HEK293 (cell line): ENCODE measurements around the gene CAMK2B.

Experiments
- GLI4 ChIP-seq: fragments of 450-650 bp; formaldehyde crosslinking; IDR thresholded peaks from 2 replicates; pipeline ENCODE4 v1.5.1; 2016; ENCODE audit warnings: missing biosample characterization, missing genetic modification characterization
- TRIM28 ChIP-seq: IDR thresholded peaks from 2 replicates; pipeline ENCODE4 v1.6.1; 2011; ENCODE audit warnings: low read length, control low read depth, borderline replicate concordance
- ZNF133 ChIP-seq: fragments of 450-650 bp; formaldehyde crosslinking; IDR thresholded peaks from 2 replicates; pipeline ENCODE4 v1.5.1; 2016; ENCODE audit warnings: missing biosample characterization, missing genetic modification characterization
- ZNF221 ChIP-seq: fragments of 450-650 bp; formaldehyde crosslinking; IDR thresholded peaks from 2 replicates; pipeline ENCODE4 v1.5.1; 2017; ENCODE audit warnings: missing biosample characterization, missing genetic modification characterization, borderline replicate concordance
- ZNF416 ChIP-seq: fragments of 450-650 bp; formaldehyde crosslinking; IDR thresholded peaks from 2 replicates; pipeline ENCODE4 v1.5.1; 2016; ENCODE audit warnings: missing biosample characterization, missing genetic modification characterization
- ZNF423 ChIP-seq: fragments of 450-650 bp; formaldehyde crosslinking; IDR thresholded peaks from 2 replicates; pipeline ENCODE4 v1.5.1; 2016; ENCODE audit warnings: missing biosample characterization, missing genetic modification characterization
- ZNF48 ChIP-seq: fragments of 450-650 bp; formaldehyde crosslinking; IDR thresholded peaks from 2 replicates; pipeline ENCODE4 v1.5.1; 2016; ENCODE audit warnings: missing biosample characterization, missing genetic modification characterization
- ZNF621 ChIP-seq: fragments of 450-650 bp; formaldehyde crosslinking; IDR thresholded peaks from 2 replicates; pipeline ENCODE4 v1.5.1; 2017; ENCODE audit warnings: missing biosample characterization, missing genetic modification characterization
- TF ChIP-seq, protein P1 (sequence below): fragments of 450-650 bp; formaldehyde crosslinking; IDR thresholded peaks from 2 replicates; pipeline ENCODE4 v1.5.1; 2016; ENCODE audit warnings: missing biosample characterization, missing genetic modification characterization, borderline replicate concordance
- TF ChIP-seq, protein P2 (sequence below): fragments of 450-650 bp; formaldehyde crosslinking; IDR thresholded peaks from 2 replicates; pipeline ENCODE4 v1.5.1; 2016; ENCODE audit warnings: missing biosample characterization, missing genetic modification characterization
- TF ChIP-seq, protein P3 (sequence below): fragments of 450-650 bp; formaldehyde crosslinking; IDR thresholded peaks from 2 replicates; pipeline ENCODE4 v1.5.1; 2016; ENCODE audit warnings: missing biosample characterization, missing genetic modification characterization

DNA sequence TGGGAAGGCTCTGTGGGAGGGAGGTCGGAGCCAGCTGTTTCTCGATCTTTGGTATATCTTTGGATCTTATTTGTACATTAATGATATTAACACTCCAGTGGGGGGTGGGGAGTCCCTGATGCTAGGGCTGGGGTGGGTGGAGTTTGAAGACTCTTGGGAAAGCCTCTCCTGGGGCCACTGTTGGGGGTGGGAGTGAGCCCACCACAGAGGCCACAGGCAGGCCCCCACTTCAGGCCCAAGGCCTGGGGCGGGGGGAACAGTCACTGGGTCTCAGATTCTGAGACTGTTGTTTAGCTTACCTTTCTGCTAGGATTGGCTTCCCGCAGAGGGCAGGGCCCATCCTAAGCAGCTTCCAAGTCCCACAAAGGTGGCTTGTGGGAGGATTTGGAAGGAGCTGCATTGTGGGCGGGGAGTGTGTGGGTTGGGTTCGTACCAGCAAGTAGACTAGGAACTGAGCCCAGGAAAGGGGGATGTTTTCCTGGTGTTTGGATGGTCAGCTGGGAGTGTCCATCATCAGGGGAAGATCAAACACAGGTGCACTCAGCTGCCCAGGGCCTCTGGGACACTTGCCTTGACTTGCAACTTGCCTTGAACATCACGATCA, 112.7 kb downstream of the CAMK2B start:
- no peak for TF ChIP-seq ZNF621 (tag by site-specific recombination)
- no peak for TF ChIP-seq ZNF423 (tag by site-specific recombination)
- TF ChIP-seq, protein P1, sequence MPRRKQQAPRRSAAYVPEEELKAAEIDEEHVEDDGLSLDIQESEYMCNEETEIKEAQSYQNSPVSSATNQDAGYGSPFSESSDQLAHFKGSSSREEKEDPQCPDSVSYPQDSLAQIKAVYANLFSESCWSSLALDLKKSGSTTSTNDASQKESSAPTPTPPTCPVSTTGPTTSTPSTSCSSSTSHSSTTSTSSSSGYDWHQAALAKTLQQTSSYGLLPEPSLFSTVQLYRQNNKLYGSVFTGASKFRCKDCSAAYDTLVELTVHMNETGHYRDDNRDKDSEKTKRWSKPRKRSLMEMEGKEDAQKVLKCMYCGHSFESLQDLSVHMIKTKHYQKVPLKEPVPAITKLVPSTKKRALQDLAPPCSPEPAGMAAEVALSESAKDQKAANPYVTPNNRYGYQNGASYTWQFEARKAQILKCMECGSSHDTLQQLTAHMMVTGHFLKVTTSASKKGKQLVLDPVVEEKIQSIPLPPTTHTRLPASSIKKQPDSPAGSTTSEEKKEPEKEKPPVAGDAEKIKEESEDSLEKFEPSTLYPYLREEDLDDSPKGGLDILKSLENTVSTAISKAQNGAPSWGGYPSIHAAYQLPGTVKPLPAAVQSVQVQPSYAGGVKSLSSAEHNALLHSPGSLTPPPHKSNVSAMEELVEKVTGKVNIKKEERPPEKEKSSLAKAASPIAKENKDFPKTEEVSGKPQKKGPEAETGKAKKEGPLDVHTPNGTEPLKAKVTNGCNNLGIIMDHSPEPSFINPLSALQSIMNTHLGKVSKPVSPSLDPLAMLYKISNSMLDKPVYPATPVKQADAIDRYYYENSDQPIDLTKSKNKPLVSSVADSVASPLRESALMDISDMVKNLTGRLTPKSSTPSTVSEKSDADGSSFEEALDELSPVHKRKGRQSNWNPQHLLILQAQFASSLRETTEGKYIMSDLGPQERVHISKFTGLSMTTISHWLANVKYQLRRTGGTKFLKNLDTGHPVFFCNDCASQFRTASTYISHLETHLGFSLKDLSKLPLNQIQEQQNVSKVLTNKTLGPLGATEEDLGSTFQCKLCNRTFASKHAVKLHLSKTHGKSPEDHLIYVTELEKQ (tag by site-specific recombination), result no peak
- TF ChIP-seq, protein P2, sequence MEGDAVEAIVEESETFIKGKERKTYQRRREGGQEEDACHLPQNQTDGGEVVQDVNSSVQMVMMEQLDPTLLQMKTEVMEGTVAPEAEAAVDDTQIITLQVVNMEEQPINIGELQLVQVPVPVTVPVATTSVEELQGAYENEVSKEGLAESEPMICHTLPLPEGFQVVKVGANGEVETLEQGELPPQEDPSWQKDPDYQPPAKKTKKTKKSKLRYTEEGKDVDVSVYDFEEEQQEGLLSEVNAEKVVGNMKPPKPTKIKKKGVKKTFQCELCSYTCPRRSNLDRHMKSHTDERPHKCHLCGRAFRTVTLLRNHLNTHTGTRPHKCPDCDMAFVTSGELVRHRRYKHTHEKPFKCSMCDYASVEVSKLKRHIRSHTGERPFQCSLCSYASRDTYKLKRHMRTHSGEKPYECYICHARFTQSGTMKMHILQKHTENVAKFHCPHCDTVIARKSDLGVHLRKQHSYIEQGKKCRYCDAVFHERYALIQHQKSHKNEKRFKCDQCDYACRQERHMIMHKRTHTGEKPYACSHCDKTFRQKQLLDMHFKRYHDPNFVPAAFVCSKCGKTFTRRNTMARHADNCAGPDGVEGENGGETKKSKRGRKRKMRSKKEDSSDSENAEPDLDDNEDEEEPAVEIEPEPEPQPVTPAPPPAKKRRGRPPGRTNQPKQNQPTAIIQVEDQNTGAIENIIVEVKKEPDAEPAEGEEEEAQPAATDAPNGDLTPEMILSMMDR (tag by site-specific recombination), result no peak
- TF ChIP-seq GLI4 (tag by site-specific recombination), result no peak
- TF ChIP-seq ZNF416 (tag by site-specific recombination), result no peak
- no peak for TF ChIP-seq ZNF133 (tag by site-specific recombination)
- TF ChIP-seq, protein P3, sequence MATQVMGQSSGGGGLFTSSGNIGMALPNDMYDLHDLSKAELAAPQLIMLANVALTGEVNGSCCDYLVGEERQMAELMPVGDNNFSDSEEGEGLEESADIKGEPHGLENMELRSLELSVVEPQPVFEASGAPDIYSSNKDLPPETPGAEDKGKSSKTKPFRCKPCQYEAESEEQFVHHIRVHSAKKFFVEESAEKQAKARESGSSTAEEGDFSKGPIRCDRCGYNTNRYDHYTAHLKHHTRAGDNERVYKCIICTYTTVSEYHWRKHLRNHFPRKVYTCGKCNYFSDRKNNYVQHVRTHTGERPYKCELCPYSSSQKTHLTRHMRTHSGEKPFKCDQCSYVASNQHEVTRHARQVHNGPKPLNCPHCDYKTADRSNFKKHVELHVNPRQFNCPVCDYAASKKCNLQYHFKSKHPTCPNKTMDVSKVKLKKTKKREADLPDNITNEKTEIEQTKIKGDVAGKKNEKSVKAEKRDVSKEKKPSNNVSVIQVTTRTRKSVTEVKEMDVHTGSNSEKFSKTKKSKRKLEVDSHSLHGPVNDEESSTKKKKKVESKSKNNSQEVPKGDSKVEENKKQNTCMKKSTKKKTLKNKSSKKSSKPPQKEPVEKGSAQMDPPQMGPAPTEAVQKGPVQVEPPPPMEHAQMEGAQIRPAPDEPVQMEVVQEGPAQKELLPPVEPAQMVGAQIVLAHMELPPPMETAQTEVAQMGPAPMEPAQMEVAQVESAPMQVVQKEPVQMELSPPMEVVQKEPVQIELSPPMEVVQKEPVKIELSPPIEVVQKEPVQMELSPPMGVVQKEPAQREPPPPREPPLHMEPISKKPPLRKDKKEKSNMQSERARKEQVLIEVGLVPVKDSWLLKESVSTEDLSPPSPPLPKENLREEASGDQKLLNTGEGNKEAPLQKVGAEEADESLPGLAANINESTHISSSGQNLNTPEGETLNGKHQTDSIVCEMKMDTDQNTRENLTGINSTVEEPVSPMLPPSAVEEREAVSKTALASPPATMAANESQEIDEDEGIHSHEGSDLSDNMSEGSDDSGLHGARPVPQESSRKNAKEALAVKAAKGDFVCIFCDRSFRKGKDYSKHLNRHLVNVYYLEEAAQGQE (tag by site-specific recombination), result no peak
- no peak for TF ChIP-seq ZNF221 (tag by site-specific recombination)
- no peak for TF ChIP-seq TRIM28
- no peak for TF ChIP-seq ZNF48
